NB4 (cell line): Measurements from ENCODE around the gene ZNF185.

Experiments used
- CTCF ChIP-seq: IDR thresholded peaks from one replicate; pipeline ENCODE4 v1.5.1; 2012; ENCODE audit warnings: low read depth, low read length
- POLR2A ChIP-seq: IDR thresholded peaks from 2 replicates; pipeline ENCODE4 v1.6.1; 2011; ENCODE audit warnings: mild to moderate bottlenecking; ENCODE audit not compliant: insufficient read length; ENCODE audit errors: extremely low read depth

- TF ChIP-seq CTCF (no peak), POLR2A (no peak)
Measured at GRCh38 chrX:152899111-152899873, 1.4 kb downstream of the ZNF185 start.
